ENCODE data around the gene FMO4. TPM values are rescaled to one million over a fixed set of nuclear protein-coding genes. Genes with fewer than 3 reads are reported as not detected.

The FMO4 gene
- total RNA-seq, 4 donors from 2014 or later = 1.2 to 3.2 (median 1.7) TPM

DNA sequence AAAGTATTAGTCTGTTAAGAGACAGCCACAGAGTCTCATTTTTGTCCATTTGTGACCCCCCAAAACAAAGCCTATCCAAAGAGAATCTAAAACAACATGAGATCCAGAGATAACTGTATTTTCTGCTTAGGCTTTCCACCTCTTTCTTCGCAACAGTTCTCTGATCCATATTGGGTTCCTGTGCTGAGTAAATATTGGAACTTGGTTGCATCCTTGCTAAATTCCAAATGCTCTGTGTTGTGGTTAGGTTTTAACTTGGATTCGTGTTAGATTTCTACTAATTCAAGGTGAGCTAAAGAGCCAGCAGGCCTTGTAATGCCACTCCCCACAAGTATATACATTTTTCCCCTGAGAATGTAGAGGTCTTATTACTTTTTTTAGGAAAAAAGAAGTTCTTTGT, 36.4 kb upstream of the FMO4 start:
- intact Hi-C loops (cut with DNase I) = no loop called here
- no peaks in the 10 kb centered on the region for H3K4me1 ChIP-seq
- peaks cover 0 to 5% (median 0%) of the 10 kb centered on the region in 4 donors for H3K27me3 ChIP-seq
- no peak for TF ChIP-seq EP300 (IDR thresholded peaks at IDR 0.05)
- TF ChIP-seq, protein P1, sequence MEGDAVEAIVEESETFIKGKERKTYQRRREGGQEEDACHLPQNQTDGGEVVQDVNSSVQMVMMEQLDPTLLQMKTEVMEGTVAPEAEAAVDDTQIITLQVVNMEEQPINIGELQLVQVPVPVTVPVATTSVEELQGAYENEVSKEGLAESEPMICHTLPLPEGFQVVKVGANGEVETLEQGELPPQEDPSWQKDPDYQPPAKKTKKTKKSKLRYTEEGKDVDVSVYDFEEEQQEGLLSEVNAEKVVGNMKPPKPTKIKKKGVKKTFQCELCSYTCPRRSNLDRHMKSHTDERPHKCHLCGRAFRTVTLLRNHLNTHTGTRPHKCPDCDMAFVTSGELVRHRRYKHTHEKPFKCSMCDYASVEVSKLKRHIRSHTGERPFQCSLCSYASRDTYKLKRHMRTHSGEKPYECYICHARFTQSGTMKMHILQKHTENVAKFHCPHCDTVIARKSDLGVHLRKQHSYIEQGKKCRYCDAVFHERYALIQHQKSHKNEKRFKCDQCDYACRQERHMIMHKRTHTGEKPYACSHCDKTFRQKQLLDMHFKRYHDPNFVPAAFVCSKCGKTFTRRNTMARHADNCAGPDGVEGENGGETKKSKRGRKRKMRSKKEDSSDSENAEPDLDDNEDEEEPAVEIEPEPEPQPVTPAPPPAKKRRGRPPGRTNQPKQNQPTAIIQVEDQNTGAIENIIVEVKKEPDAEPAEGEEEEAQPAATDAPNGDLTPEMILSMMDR (IDR thresholded peaks at IDR 0.05) = no peak
- no peak for TF ChIP-seq POLR2AphosphoS5 (IDR thresholded peaks at IDR 0.05)
- TF ChIP-seq POLR2A (IDR thresholded peaks at IDR 0.05; ENCODE audit: low read depth) = no peak
- WGBS = 84% methylated on average over 2 of the region's 2 CpGs
- no peak overlapping the region for H3K27ac ChIP-seq (replicated peaks in 1 of 4)
- no peaks in the 10 kb centered on the region for H3K36me3 ChIP-seq
- no peak overlapping the region for H3K4me3 ChIP-seq
- no peak for DNase-seq (ENCODE audit: extremely low spot score)
- H3K9me3 ChIP-seq = no peaks in the 10 kb centered on the region

DNA sequence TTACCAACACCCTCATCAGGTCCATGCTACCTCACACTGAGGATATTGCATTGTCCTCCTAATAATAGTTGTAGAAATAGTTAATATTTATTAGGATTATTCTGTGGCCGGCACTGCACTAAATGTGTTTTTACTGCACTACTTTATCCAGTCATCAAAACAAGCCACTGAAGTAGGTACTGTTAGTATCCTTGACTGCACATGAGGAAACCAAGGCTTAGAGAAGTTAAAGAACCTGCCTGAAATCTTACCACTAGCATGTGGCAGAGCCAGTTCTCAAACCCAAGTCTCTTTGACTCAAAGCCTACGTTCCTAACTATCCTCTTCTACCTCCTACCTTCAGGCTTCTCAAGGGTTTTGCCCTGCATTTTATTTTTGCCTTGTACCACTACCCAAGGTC, 34.7 kb upstream of the FMO4 start:
- 89% methylated on average over 2 of the region's 2 CpGs for WGBS

DNA sequence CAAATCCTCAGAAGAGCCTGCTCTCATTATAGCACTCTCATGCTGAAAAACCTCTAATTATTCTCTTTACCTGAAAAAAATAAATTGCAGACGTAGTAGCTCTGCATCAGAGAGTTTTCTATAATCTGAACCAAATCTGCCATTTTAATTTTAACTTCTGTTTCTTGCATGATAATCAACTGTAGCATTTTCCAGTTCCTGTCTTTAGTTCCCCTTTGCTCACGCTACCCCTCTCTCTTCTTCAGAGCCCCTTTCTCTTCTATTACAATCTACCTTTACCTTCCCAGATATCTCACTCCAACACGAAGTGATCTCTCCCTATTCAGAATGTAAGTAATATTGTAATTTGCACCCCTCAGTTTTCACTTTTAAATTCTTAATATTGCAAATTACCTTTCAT, 34.3 kb upstream of the FMO4 start:
- Histone ChIP-seq H3K27ac (replicated peaks in 1 of 4) (no peak overlapping the region), H3K4me1 (no peaks in the 10 kb centered on the region), H3K27me3 (peaks cover 0 to 5% (median 0%) of the 10 kb centered on the region in 4 donors), H3K9me3 (no peaks in the 10 kb centered on the region), H3K4me3 (no peak overlapping the region), H3K36me3 (no peaks in the 10 kb centered on the region)
- WGBS = 61% methylated on average over 3 of the region's 3 CpGs
- intact Hi-C loops (cut with DNase I) = no loop called here
- TF ChIP-seq, protein P1 (IDR thresholded peaks at IDR 0.05) = no peak
- TF ChIP-seq POLR2A (IDR thresholded peaks at IDR 0.05; ENCODE audit: low read depth) (no peak), EP300 (IDR thresholded peaks at IDR 0.05) (no peak), POLR2AphosphoS5 (IDR thresholded peaks at IDR 0.05) (no peak)
- DNase-seq (ENCODE audit: extremely low spot score) = peak; percentile 3

More for the DNA sequence above, 34.7 kb upstream of the FMO4 start:
- no peaks in the 10 kb centered on the region for H3K4me1 ChIP-seq
- no peaks in the 10 kb centered on the region for H3K36me3 ChIP-seq
- DNase-seq (ENCODE audit: extremely low spot score) = peak; percentile 29
- no peak overlapping the region for H3K4me3 ChIP-seq
- H3K27ac ChIP-seq (replicated peaks in 1 of 4) = no peak overlapping the region
- intact Hi-C loops (cut with DNase I) = no loop called here
- no peaks in the 10 kb centered on the region for H3K9me3 ChIP-seq
- no peak for TF ChIP-seq POLR2AphosphoS5 (IDR thresholded peaks at IDR 0.05)
- TF ChIP-seq EP300 (IDR thresholded peaks at IDR 0.05) = no peak
- TF ChIP-seq POLR2A (IDR thresholded peaks at IDR 0.05; ENCODE audit: low read depth) = no peak
- TF ChIP-seq, protein P1 (IDR thresholded peaks at IDR 0.05) = no peak
- H3K27me3 ChIP-seq = peaks cover 0 to 5% (median 0%) of the 10 kb centered on the region in 4 donors

DNA sequence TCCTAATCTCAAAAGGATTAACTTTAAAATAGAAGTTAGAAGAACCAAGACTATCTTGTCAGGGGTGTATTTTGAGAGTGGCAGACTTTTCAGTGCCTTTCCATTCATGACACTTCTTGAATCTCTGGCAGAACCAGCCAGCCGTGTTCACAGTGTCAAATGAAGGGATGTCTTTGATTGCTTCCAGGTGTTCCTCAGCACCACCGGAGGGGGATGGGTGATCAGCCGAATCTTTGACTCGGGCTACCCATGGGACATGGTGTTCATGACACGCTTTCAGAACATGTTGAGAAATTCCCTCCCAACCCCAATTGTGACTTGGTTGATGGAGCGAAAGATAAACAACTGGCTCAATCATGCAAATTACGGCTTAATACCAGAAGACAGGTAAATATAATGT, 33.4 kb upstream of the FMO4 start:
- 63% methylated on average over 7 of the region's 7 CpGs for WGBS
- TF ChIP-seq EP300 (IDR thresholded peaks at IDR 0.05) = no peak
- no peak for TF ChIP-seq POLR2AphosphoS5 (IDR thresholded peaks at IDR 0.05)
- no peak for TF ChIP-seq POLR2A (IDR thresholded peaks at IDR 0.05; ENCODE audit: low read depth)
- TF ChIP-seq, protein P1 (IDR thresholded peaks at IDR 0.05) = no peak
- H3K36me3 ChIP-seq = no peaks in the 10 kb centered on the region

More for the DNA sequence above, 33.4 kb upstream of the FMO4 start:
- Histone ChIP-seq H3K9me3 (no peaks in the 10 kb centered on the region), H3K27ac (replicated peaks in 1 of 4) (no peak overlapping the region), H3K4me1 (no peaks in the 10 kb centered on the region), H3K4me3 (no peak overlapping the region), H3K27me3 (peaks cover 0 to under 1% (median 0%) of the 10 kb centered on the region in 4 donors)
- DNase-seq (ENCODE audit: extremely low spot score) = peak; percentile 72
- intact Hi-C loops (cut with DNase I) = no loop called here

Data from esophagus muscularis mucosa (tissue), 4 donors.